Measurements from ENCODE around the gene KCNJ18. TPM values are rescaled to one million over a fixed set of nuclear protein-coding genes. Genes with fewer than 3 reads are reported as not detected.
A peak's percentile ranks its signal among the peaks of the same experiment; 100 is the strongest.
"Not testable (repeated sequence)": the region's sequence is repeated elsewhere in the genome, so short reads cannot be mapped to it uniquely, and the experiment has no call there.

KCNJ18 gene
- total RNA-seq, 1 experiment from 2014 or later = not detected

- H3K36me3 Mint-ChIP-seq (ENCODE audit: insufficient read depth in 1 of 3, low read depth in 3 of 3) = peaks cover 36 to 79% (median 38%) of the 10 kb centered on the region in 3 experiments
- H3K9me3 ChIP-seq (ENCODE audit: control insufficient read depth, low read depth, low read length) = peaks cover 78% of the 10 kb centered on the region
Measured at GRCh38 chr17:21671437-21671836, 20.9 kb upstream of the KCNJ18 start.

DNA sequence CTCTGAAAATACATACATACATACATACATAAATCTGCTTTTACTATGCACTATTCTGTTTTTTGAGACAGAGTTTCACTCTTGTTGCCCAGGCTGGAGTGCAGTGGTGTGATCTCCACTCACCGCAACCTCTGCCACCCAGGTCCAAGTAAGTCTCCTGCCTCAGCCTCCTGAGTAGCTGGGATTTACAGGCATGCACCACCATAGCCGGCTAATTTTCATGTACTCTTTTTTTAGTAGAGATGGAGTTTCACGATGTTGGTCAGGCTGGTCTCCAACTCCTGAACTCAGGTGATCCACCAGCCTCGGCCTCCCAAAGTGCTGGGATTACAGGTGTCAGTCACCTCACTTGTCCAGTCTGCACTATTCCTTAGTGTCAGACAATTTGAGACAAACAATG is 20.5 kb upstream of the KCNJ18 start:
- not testable (repeated sequence) for H2BK20ac ChIP-seq (ENCODE audit: low read depth, low read length, poor library complexity, severe bottlenecking); H2AFZ ChIP-seq (ENCODE audit: low read length); DNase-seq; H3K4me1 Mint-ChIP-seq; H3K18ac ChIP-seq (ENCODE audit: insufficient read length, low read depth, low read length); H2BK120ac ChIP-seq (ENCODE audit: low read depth, low read length, poor library complexity, severe bottlenecking); H3K9ac ChIP-seq (ENCODE audit: extremely low read depth, insufficient read length, low read length); H3K23ac ChIP-seq (ENCODE audit: insufficient read length, low read depth, low read length); H3K4me2 ChIP-seq (ENCODE audit: insufficient read depth, insufficient read length, low read length); H3K27ac Mint-ChIP-seq; H3K79me1 ChIP-seq (ENCODE audit: insufficient read depth, low read depth, low read length, poor library complexity, severe bottlenecking); H3K4me3 Mint-ChIP-seq; H2BK5ac ChIP-seq (ENCODE audit: insufficient read length, low read length); H3K79me2 ChIP-seq (ENCODE audit: insufficient read depth, low read length); H3K56ac ChIP-seq (ENCODE audit: insufficient read length, low read depth, low read length); H3K4me1 ChIP-seq (ENCODE audit: insufficient read depth, low read length); H3K27me3 ChIP-seq (ENCODE audit: insufficient read depth, low read length); H2BK12ac ChIP-seq (ENCODE audit: insufficient read length, low read depth, low read length); H2AK5ac ChIP-seq (ENCODE audit: insufficient read length, low read length); H4K8ac ChIP-seq (replicated peaks; ENCODE audit: insufficient read length, low read depth, low read length); H3T11ph ChIP-seq (ENCODE audit: low read length); H2BK15ac ChIP-seq (ENCODE audit: low read depth, low read length); H3K27ac ChIP-seq (ENCODE audit: insufficient read length, low read depth, low read length); H3K14ac ChIP-seq (ENCODE audit: insufficient read depth, low read length); H4K91ac ChIP-seq (ENCODE audit: insufficient read length, low read depth, low read length); H4K20me1 ChIP-seq (ENCODE audit: control insufficient read depth, insufficient read depth, insufficient read length); H3K4ac ChIP-seq (ENCODE audit: low read depth, low read length); H4K5ac ChIP-seq (ENCODE audit: insufficient read length, low read depth, low read length); H3K23me2 ChIP-seq (ENCODE audit: insufficient read length, low read depth, low read length, poor library complexity, severe bottlenecking)
- Mint-ChIP-seq H3K36me3 (ENCODE audit: insufficient read depth in 1 of 3, low read depth in 3 of 3) (peaks cover 33 to 79% (median 38%) of the 10 kb centered on the region in 3 experiments), H3K27me3 (ENCODE audit: low read depth) (peaks cover 15% of the 10 kb centered on the region), H3K9me3 (peaks cover 95 to 98% of the 10 kb centered on the region in 2 experiments)
- no CpG with 5 or more reads among the region's 4 CpGs for WGBS (ENCODE audit: extremely low coverage, insufficient read length, low lambda C conversion rate)
- H3K9me3 ChIP-seq (ENCODE audit: control insufficient read depth, low read depth, low read length) = peaks cover 80% of the 10 kb centered on the region

More at GRCh38 chr17:21671437-21671836, 20.9 kb upstream of the KCNJ18 start:
- not testable (repeated sequence) for H3K4me2 ChIP-seq (ENCODE audit: insufficient read depth, insufficient read length, low read length); H3K23ac ChIP-seq (ENCODE audit: insufficient read length, low read depth, low read length); H4K5ac ChIP-seq (ENCODE audit: insufficient read length, low read depth, low read length); H3K14ac ChIP-seq (ENCODE audit: insufficient read depth, low read length); H3K23me2 ChIP-seq (ENCODE audit: insufficient read length, low read depth, low read length, poor library complexity, severe bottlenecking); H3K18ac ChIP-seq (ENCODE audit: insufficient read length, low read depth, low read length); H3K27me3 ChIP-seq (ENCODE audit: insufficient read depth, low read length); H2BK15ac ChIP-seq (ENCODE audit: low read depth, low read length); H2BK20ac ChIP-seq (ENCODE audit: low read depth, low read length, poor library complexity, severe bottlenecking); H3K4ac ChIP-seq (ENCODE audit: low read depth, low read length); H2BK120ac ChIP-seq (ENCODE audit: low read depth, low read length, poor library complexity, severe bottlenecking); H3K27ac ChIP-seq (ENCODE audit: insufficient read length, low read depth, low read length); H2AK5ac ChIP-seq (ENCODE audit: insufficient read length, low read length); H3K4me1 ChIP-seq (ENCODE audit: insufficient read depth, low read length); H2AFZ ChIP-seq (ENCODE audit: low read length); H2BK5ac ChIP-seq (ENCODE audit: insufficient read length, low read length); H3K56ac ChIP-seq (ENCODE audit: insufficient read length, low read depth, low read length); H3K27ac Mint-ChIP-seq; H3K4me1 Mint-ChIP-seq; H3K79me1 ChIP-seq (ENCODE audit: insufficient read depth, low read depth, low read length, poor library complexity, severe bottlenecking); H3K4me3 Mint-ChIP-seq; H4K91ac ChIP-seq (ENCODE audit: insufficient read length, low read depth, low read length); H3T11ph ChIP-seq (ENCODE audit: low read length); H4K8ac ChIP-seq (replicated peaks; ENCODE audit: insufficient read length, low read depth, low read length); H4K20me1 ChIP-seq (ENCODE audit: control insufficient read depth, insufficient read depth, insufficient read length); H3K79me2 ChIP-seq (ENCODE audit: insufficient read depth, low read length); H3K9ac ChIP-seq (ENCODE audit: extremely low read depth, insufficient read length, low read length); H2BK12ac ChIP-seq (ENCODE audit: insufficient read length, low read depth, low read length)
- Mint-ChIP-seq H3K9me3 (peaks cover 95 to 98% of the 10 kb centered on the region in 2 experiments), H3K27me3 (ENCODE audit: low read depth) (peaks cover 17% of the 10 kb centered on the region)
- no CpG with 5 or more reads among the region's 2 CpGs for WGBS (ENCODE audit: extremely low coverage, insufficient read length, low lambda C conversion rate)
- DNase-seq = peak; percentile 20
